ENCODE data around the gene TFEB. TPM values are rescaled to one million over a fixed set of nuclear protein-coding genes. Genes with fewer than 3 reads are reported as not detected.

The TFEB gene
- total RNA-seq, 4 donors from 2014 or later = 17.6 to 47.9 (median 22.9) TPM

- TF ChIP-seq CTCF (IDR thresholded peaks at IDR 0.05) = no peak
- TF ChIP-seq POLR2A (IDR thresholded peaks at IDR 0.05) = no peak
- H3K36me3 ChIP-seq = no peaks in the 10 kb centered on the region
- no peak overlapping the region for H3K4me3 ChIP-seq
- H3K4me1 ChIP-seq = no peaks in the 10 kb centered on the region
- no peak for DNase-seq
- H3K27me3 ChIP-seq = no peaks in the 10 kb centered on the region
- no peaks in the 10 kb centered on the region for H3K9me3 ChIP-seq
- H3K27ac ChIP-seq = no peak overlapping the region
Measured at GRCh38 chr6:41663568-41663967, 71.8 kb downstream of the TFEB start.

DNA sequence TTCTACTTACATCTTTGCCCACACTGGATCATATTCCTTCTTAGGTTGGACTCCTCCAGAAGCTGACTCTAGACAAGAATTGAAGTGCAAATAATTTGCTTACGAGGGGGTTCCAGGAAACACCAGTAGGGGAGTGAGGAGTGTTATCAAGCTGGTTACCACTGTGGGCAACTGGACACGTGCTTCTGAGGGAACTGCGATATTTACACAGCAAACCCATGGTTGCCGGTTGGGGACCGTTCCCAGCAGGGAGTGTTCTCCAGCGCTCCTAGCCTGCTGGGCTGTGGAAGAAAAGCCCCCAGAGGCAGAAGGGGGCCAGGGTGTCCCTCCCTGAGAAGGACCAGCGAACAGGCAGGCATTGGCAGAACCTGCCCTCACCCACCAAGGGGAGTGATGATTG is 75.5 kb downstream of the TFEB start:
- H3K4me3 ChIP-seq = no peak overlapping the region
- H3K27ac ChIP-seq = no peak overlapping the region
- no peaks in the 10 kb centered on the region for H3K9me3 ChIP-seq
- TF ChIP-seq POLR2A (IDR thresholded peaks at IDR 0.05) (no peak), CTCF (IDR thresholded peaks at IDR 0.05) (no peak)
- no peak for DNase-seq
- H3K36me3 ChIP-seq = no peaks in the 10 kb centered on the region
- H3K4me1 ChIP-seq = no peaks in the 10 kb centered on the region
- no peaks in the 10 kb centered on the region for H3K27me3 ChIP-seq

- Histone ChIP-seq H3K27ac (no peak overlapping the region), H3K27me3 (no peaks in the 10 kb centered on the region), H3K4me1 (no peaks in the 10 kb centered on the region), H3K4me3 (no peak overlapping the region), H3K36me3 (no peaks in the 10 kb centered on the region), H3K9me3 (no peaks in the 10 kb centered on the region)
- no peak for TF ChIP-seq POLR2A (IDR thresholded peaks at IDR 0.05)
- no peak for TF ChIP-seq CTCF (IDR thresholded peaks at IDR 0.05)
- no peak for DNase-seq
Measured at GRCh38 chr6:41658636-41659035, 76.8 kb downstream of the TFEB start.

DNA sequence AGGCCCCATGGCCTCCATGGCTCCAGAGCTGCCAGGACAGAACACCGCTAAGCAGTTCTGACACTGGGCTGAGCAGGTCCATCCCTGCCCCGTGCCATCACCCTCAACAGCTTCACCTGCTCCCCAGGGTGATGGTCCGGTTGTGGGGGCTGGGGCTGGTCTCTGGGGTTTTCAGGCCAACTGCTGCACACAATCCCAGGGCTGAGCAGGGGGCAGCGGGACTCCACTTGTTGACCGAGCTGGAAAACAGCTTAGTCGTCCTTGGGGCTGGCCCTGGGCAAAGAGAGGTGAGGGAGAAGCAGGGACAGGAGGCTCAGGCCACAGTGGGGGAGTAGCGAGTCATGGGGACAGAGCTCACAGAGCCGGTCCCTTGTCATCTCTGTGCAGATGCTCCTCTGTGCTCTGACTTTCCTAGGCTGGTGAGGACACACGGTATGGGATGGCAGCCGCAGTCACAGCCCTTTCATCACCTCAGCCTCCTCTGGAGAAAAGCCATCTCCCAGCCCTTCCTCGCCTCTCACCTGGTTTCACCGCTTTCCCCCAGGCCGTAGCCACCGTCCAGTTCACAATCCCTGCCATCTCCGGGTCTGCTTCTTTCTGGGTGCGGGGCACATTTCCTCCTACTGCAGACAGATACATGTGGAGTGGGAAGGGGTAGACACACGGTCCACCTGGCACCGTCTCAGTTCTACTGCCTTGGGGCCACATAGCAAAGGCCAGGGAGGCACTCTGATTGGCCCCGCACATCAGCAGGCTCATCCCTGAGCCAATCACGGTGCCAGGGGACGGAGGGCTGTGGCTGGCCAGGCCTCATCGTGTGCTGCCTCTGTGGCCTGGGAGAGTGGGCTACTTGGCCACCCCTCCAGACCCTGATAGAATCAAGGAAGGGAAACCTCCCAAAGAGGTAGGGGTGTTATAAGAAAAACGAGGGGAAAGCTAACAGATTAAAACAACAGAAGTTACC is 78.0 kb downstream of the TFEB start:
- no peak for TF ChIP-seq POLR2A (IDR thresholded peaks at IDR 0.05)
- TF ChIP-seq CTCF (IDR thresholded peaks at IDR 0.05) = no peak
- no peaks in the 10 kb centered on the region for H3K4me1 ChIP-seq

DNA sequence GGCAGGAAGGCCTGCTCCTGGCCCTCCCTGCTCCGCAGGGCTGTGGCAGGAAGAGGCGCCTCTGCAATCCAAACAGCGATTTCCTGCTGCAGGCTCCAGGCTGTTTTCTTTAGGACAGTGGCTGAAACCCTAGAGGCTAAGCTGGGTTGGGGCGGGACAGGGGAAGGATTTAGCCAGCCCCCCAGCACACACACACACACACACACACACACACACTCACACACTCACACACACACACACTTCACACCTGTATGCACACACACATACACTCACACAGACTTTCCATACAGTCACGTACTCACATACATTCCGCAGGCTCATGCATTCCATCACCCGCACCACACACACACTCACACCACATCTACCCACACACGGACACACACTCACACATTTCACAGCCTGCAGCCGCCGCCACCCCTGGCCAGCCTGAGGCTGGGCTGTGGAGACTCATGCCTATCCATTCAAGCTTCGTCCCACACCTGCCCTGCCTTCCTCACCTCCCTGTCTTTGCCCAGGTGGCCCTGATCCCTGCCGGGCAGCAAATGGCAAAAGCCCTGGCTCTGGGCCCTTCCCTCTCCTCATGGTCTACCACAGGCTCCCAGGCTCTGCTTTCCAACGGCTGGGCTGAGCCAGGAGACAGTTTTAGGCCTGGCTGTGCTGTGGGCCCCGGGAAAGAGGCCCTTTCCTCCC is 79.3 kb downstream of the TFEB start:
- Histone ChIP-seq H3K4me3 (no peak overlapping the region), H3K27me3 (no peaks in the 10 kb centered on the region), H3K9me3 (no peaks in the 10 kb centered on the region), H3K4me1 (no peaks in the 10 kb centered on the region), H3K36me3 (no peaks in the 10 kb centered on the region), H3K27ac (peak overlapping the region in 1 of 4 donors; percentile 13)
- no peak for TF ChIP-seq POLR2A (IDR thresholded peaks at IDR 0.05)
- TF ChIP-seq CTCF (IDR thresholded peaks at IDR 0.05) = no peak
- DNase-seq = peak in 1 of 3 donors; percentile 28

More for the DNA sequence above, 78.0 kb downstream of the TFEB start:
- peak in 1 of 3 donors; percentile 28 for DNase-seq
- no peaks in the 10 kb centered on the region for H3K27me3 ChIP-seq
- no peak overlapping the region for H3K4me3 ChIP-seq
- H3K9me3 ChIP-seq = no peaks in the 10 kb centered on the region
- no peak overlapping the region for H3K27ac ChIP-seq
- H3K36me3 ChIP-seq = no peaks in the 10 kb centered on the region

All from Peyer's patch (tissue), 4 donors.